UCSD-AML1 (cell line): ENCODE measurements around the gene RAMP1.

Experiments used
- DNase-seq: peaks from one replicate; lab custom pipeline; 2025; ENCODE audit not compliant: unreplicated experiment; lab: John Stamatoyannopoulos, UW

Gene RAMP1

GRCh38 chr2:237894396-237894979 is 35.1 kb downstream of the RAMP1 start:
- no peak for DNase-seq

- no peak for DNase-seq
Observed at GRCh38 chr2:237894986-237895543, 35.6 kb downstream of the RAMP1 start.

- no peak for DNase-seq
Observed at GRCh38 chr2:237895544-237896506, 36.4 kb downstream of the RAMP1 start.

GRCh38 chr2:237896507-237896892 is 37.1 kb downstream of the RAMP1 start:
- no peak for DNase-seq

- no peak for DNase-seq
Observed at GRCh38 chr2:237896956-237897355, 37.5 kb downstream of the RAMP1 start.

- no peak for DNase-seq
Observed at GRCh38 chr2:237898057-237898414, 38.6 kb downstream of the RAMP1 start.

- no peak for DNase-seq
Observed at GRCh38 chr2:237900891-237901831, 41.7 kb downstream of the RAMP1 start.

- peak; percentile 60 for DNase-seq
Observed at GRCh38 chr2:237901932-237902850, 42.8 kb downstream of the RAMP1 start.

- peak; percentile 92 for DNase-seq
Observed at GRCh38 chr2:237904831-237905599, 45.6 kb downstream of the RAMP1 start.

- no peak for DNase-seq
Observed at GRCh38 chr2:237907144-237907543, 47.7 kb downstream of the RAMP1 start.

GRCh38 chr2:237909075-237909695 is 49.8 kb downstream of the RAMP1 start:
- no peak for DNase-seq

GRCh38 chr2:237909801-237910475 is 50.5 kb downstream of the RAMP1 start:
- DNase-seq = no peak

- DNase-seq = no peak
Observed at GRCh38 chr2:237910576-237911362, 51.3 kb downstream of the RAMP1 start.

GRCh38 chr2:237911363-237912017 is 52.1 kb downstream of the RAMP1 start:
- no peak for DNase-seq

GRCh38 chr2:237912271-237913192 is 53.1 kb downstream of the RAMP1 start:
- no peak for DNase-seq
